ENCODE data around the gene CBX8. TPM values are rescaled to one million over a fixed set of nuclear protein-coding genes. Genes with fewer than 3 reads are reported as not detected.

CBX8 gene
- total and polyA plus RNA-seq, 2 of the 13 experiments (the other 11 are each of a cell fraction or from before 2014, with no cell fraction given) = 0.34 to 12.6 TPM

DNA sequence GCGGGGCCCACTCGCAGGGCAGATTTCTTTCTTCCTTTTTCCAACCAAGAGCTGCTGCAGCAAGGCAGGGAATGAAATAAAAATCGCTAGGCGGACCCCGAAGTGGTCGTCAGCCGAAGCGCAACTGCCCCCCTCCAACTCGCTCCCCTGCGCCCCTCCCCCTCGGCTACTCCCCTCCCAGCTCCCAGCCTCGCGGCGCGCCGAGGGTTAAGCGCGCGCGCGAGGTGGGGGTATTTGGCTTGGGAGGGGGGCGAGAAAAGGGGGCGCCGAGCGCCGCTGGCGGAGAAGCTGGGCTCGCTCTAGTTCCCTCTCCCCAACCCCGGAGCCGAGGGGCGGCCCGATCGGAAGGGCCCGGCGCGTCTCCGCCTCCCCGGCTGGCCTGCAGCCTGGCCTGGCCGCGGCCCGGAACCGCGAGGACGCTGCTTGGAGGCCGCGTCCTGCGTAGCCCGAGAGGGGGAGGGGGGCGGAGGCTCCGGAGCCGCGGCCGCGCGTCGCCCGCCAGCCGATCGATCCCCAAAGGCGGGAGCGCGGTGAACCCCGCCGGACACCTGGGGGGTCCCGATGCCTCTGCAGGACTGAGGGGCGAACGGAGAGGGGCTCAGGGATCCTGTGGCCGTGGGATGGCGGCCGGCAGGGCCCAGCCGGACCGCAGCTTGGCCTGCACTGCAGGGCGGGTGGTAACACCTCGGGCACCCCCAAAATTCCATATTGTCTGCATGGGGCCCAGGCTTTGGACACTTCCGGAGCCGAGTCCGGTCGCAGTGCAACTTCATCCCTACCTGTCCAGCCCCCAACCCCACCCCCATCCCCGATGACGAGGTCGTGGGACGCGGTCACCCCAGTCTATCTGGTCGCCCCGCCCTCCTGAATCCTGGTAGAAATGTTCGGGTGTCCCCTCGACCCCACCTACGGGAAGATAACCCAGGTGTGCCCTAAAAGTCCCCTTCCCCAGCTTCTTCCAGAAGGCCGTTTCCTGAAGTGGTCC is 47.2 kb upstream of the CBX8 start (continued):
- TF ChIP-seq, protein P1, sequence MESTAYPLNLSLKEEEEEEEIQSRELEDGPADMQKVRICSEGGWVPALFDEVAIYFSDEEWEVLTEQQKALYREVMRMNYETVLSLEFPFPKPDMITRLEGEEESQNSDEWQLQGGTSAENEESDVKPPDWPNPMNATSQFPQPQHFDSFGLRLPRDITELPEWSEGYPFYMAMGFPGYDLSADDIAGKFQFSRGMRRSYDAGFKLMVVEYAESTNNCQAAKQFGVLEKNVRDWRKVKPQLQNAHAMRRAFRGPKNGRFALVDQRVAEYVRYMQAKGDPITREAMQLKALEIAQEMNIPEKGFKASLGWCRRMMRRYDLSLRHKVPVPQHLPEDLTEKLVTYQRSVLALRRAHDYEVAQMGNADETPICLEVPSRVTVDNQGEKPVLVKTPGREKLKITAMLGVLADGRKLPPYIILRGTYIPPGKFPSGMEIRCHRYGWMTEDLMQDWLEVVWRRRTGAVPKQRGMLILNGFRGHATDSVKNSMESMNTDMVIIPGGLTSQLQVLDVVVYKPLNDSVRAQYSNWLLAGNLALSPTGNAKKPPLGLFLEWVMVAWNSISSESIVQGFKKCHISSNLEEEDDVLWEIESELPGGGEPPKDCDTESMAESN (CRISPR knock-in tag; conservative IDR thresholded peaks at IDR 0.05) = peak; percentile 96
- TF ChIP-seq ZNF598 (CRISPR knock-in tag; IDR thresholded peaks at IDR 0.05; ENCODE audit: borderline replicate concordance) (no peak), RBM39 (IDR thresholded peaks at IDR 0.05; ENCODE audit: low read depth, low read length, poor library complexity, severe bottlenecking) (peak; percentile 94), CBX5 (CRISPR knock-in tag; IDR thresholded peaks at IDR 0.05; ENCODE audit: borderline replicate concordance) (0 out of 2 replicates have a peak, but pooled peaks have one; percentile 6), PPARG (CRISPR knock-in tag; conservative IDR thresholded peaks at IDR 0.05) (0 out of 2 replicates have a peak, but pooled peaks have one; percentile 12), THAP11 (CRISPR knock-in tag; IDR thresholded peaks at IDR 0.05) (peak; percentile 56; the same call in 1 of the 2 replicates), ZNF746 (CRISPR knock-in tag; IDR thresholded peaks at IDR 0.05) (peak; percentile 82), SIN3A (IDR thresholded peaks at IDR 0.05; ENCODE audit: borderline replicate concordance, low read depth, low read length) (0 out of 2 replicates have a peak, but pooled peaks have one; percentile 48), GABPA (IDR thresholded peaks at IDR 0.05; ENCODE audit: low read depth, low read length) (no peak), GABPA (CRISPR knock-in tag; IDR thresholded peaks at IDR 0.05; ENCODE audit: low read depth) (no peak), ATF7-NPFF (CRISPR knock-in tag; IDR thresholded peaks at IDR 0.05; ENCODE audit: low read depth) (peak; percentile 98), ZNF747 (CRISPR knock-in tag; IDR thresholded peaks at IDR 0.05; ENCODE audit: borderline replicate concordance) (peak; percentile 88; the same call in 1 of the 2 replicates), KLF6 (CRISPR knock-in tag; IDR thresholded peaks at IDR 0.05) (peak; percentile 89), JUN (CRISPR knock-in tag; IDR thresholded peaks at IDR 0.05) (peak; percentile 68; the same call in 1 of the 2 replicates), KDM3A (CRISPR knock-in tag; IDR thresholded peaks at IDR 0.05; ENCODE audit: low read depth) (peak; percentile 44; the same call in 1 of the 2 replicates), ZFP37 (CRISPR knock-in tag; IDR thresholded peaks at IDR 0.05; ENCODE audit: borderline replicate concordance) (0 out of 2 replicates have a peak, but pooled peaks have one; percentile 21)
- TF ChIP-seq, protein P2, sequence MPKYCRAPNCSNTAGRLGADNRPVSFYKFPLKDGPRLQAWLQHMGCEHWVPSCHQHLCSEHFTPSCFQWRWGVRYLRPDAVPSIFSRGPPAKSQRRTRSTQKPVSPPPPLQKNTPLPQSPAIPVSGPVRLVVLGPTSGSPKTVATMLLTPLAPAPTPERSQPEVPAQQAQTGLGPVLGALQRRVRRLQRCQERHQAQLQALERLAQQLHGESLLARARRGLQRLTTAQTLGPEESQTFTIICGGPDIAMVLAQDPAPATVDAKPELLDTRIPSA (CRISPR knock-in tag; IDR thresholded peaks at IDR 0.05; ENCODE audit: borderline replicate concordance) = no peak
- TF ChIP-seq, protein P3, sequence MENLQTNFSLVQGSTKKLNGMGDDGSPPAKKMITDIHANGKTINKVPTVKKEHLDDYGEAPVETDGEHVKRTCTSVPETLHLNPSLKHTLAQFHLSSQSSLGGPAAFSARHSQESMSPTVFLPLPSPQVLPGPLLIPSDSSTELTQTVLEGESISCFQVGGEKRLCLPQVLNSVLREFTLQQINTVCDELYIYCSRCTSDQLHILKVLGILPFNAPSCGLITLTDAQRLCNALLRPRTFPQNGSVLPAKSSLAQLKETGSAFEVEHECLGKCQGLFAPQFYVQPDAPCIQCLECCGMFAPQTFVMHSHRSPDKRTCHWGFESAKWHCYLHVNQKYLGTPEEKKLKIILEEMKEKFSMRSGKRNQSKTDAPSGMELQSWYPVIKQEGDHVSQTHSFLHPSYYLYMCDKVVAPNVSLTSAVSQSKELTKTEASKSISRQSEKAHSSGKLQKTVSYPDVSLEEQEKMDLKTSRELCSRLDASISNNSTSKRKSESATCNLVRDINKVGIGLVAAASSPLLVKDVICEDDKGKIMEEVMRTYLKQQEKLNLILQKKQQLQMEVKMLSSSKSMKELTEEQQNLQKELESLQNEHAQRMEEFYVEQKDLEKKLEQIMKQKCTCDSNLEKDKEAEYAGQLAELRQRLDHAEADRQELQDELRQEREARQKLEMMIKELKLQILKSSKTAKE (CRISPR knock-in tag; IDR thresholded peaks at IDR 0.05; ENCODE audit: borderline replicate concordance) = peak; percentile 53
- TF ChIP-seq, protein P4, sequence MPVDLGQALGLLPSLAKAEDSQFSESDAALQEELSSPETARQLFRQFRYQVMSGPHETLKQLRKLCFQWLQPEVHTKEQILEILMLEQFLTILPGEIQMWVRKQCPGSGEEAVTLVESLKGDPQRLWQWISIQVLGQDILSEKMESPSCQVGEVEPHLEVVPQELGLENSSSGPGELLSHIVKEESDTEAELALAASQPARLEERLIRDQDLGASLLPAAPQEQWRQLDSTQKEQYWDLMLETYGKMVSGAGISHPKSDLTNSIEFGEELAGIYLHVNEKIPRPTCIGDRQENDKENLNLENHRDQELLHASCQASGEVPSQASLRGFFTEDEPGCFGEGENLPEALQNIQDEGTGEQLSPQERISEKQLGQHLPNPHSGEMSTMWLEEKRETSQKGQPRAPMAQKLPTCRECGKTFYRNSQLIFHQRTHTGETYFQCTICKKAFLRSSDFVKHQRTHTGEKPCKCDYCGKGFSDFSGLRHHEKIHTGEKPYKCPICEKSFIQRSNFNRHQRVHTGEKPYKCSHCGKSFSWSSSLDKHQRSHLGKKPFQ (CRISPR knock-in tag; IDR thresholded peaks at IDR 0.05; ENCODE audit: insufficient replicate concordance) = peak; percentile 24

Data from HepG2 (cell line).